Stimulated activated CD4-positive, alpha-beta T cell treated with anti-CD3 and anti-CD28 coated beads, TNF-alpha, amount 100 ng/mL, for 4 hours (primary cell): Measurements from ENCODE around the gene MYO1H.

ENCODE experiments used
- DNase-seq, 3 experiments: peaks; one replicate each; pipeline ENCODE4 v3.0.0-alpha.2; 2020; ENCODE audit warnings: low read depth in 3 of 3

The MYO1H gene

DNA sequence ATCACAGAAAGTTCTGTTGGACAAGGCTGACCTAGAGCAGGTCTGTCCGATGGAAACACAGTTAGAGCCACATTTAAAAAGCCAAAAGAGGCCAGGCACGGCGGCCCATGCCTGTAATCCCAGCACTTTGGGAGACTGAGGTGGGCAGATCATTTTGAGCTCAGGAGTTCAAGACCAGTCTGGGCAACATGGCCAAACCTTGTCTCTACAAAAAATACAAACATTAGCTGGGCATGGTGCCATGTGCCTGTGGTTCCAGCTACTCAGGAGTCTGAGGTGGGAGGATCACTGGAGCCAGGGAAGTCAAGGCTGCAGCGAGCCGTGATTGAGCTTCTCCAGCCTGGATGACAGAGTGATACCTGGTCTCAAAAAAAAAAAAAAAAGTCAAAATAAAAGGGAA lies 144.7 kb downstream of the MYO1H start:
- DNase-seq = no peak

DNA sequence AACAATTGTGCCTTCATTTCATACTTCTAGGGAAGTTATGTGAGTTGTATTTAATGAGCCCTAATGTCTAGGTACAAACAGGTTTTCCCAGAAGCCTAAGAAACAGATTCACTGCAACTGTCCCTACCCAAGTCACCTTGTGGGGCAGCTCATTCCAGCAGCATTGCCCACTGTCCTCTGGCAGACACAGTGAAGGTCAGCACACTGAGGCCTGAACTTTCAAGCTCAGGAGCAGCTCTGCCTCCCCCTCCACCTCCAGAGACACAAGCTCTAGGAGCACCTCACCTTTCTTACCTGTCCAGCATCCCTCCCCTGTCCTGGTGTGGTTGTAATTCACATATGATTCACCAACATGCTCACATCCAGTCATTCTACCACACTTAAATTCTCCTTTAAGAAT lies 145.4 kb downstream of the MYO1H start:
- no peak for DNase-seq

DNA sequence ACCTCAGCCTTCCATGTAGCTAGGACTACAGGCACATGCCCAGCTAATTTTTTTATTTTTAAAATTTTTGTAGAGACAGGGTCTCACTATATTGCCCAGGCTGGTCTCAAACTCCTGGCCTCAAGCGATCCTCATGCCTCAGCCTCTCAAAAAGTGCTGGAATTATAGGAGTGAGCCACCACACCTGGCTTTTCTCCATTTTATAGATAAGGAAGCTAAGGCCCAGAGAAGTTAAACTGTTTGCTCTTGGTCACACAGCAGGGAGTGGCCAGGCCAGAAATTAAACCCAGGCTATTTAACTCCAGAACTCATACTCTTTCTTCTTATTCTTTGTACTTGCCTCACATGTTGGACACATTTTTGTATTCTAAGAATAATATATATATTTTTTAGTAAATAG lies 146.2 kb downstream of the MYO1H start:
- no peak for DNase-seq

DNA sequence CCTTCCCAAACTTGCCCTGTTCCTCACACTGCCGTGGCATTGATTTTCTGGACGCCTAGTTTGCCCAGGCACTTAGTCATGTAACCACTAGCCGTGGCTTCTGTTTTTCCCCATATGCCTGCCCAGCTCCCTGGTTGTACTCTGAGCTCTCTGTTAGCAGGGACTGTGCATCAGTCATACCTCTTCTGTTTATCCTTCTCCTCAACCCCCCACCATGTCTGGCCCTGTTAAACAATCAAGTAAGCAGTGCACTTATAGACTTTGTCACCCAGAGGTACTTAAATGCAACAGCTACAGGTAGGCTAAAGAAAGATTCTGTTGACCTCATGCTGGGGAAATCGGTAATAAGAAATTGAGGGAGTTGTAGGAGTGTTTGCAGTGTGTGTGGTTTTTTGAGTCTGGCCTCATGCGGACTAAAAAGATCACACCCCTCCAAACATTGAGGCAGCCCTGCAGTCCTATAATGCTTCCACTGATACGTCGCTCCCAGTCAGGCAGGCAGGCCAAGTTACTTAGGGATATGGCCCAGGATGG lies 146.7 kb downstream of the MYO1H start:
- no peak for DNase-seq

DNA sequence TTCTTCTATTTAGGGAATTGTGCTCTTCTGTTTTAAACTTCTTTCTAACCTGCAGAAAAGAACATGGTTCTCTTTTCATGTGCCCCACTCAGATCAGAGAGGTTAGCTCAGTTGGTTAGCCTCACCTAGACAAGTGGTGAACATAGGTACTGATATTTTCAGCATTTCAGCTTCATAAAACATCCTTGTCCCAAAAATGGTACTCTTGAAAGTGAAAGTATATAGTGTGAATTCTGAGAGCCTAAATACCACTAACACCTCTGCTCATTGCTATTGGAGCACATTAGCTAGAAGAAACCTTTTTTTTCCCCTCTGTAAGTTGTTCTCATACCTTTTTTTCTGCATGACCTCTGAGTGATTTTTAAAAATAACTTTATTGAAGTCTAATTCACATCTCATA lies 147.3 kb downstream of the MYO1H start:
- DNase-seq = no peak

DNA sequence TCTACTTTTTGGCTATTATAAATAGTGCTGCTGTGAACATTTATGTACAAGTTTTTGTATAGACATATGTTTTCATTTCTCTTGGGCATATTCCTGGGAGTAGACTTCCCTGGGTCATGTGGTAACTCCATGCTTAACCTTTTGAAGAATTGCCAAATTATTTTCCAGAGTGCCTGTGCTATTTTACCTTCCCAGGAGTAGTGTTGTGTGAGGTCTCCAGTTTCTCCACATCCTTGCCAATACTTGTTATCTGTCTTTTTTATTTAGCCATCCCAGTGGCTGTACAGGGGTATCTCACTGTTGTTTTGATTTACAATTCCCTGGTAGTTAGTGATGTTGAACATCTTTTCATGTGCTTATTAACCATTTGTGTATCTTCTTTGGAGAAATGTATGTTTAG lies 148.6 kb downstream of the MYO1H start:
- no peak for DNase-seq

DNA sequence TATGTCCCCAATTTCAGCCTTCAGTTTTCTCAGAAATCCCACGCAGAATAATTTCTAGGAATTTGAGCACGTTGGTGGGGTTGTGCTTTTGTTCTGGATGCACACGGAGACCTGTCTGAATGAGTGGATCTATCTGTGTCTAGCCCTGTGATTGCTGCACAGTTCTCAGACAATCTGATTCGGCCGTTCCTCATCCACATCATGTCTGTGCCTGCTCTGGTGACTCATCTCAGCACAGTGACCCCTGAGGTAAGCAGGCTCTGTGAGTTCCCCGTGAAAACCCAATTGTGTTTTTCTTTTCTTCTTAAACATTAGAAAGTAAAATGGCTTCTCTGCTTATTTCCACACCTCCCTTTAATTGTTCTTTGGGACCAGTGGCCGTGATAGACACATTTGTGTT lies 150.0 kb downstream of the MYO1H start:
- no peak for DNase-seq
